Natural killer cell (primary cell): ENCODE results near the gene SERGEF. TPM values are rescaled to one million over a fixed set of nuclear protein-coding genes. Genes with fewer than 3 reads are reported as not detected.

Experiments
- ATAC-seq, 3 donors: fragments of 150-1000 bp in 2 of 3; fragments of 200-7000 bp in 1 of 3; cut with Tn5 transposase; 1 replicate in 1 of 3; 2 replicates in 2 of 3; pipeline ENCODE4 v1.10.0; 2021; ENCODE audit warnings: mild to moderate bottlenecking in 2 of 3, moderate library complexity in 2 of 3
- DNase-seq, 2 donors: peaks; one replicate each; pipeline versions ENCODE4 v3.0.0 to v3.0.0-alpha.2; 2013 to 2021; ENCODE audit warnings: mixed read lengths in 1 of 2
- H3K27ac ChIP-seq: one replicate; pipeline ENCODE4 v1.5.1; 2013; ENCODE audit warnings: mild to moderate bottlenecking, low read length
- H3K27me3 ChIP-seq: one replicate; pipeline ENCODE4 v1.6.1; 2013; ENCODE audit warnings: low read length; ENCODE audit not compliant: control insufficient read depth, insufficient read depth
- H3K36me3 ChIP-seq: one replicate; pipeline ENCODE4 v1.6.1; 2013; ENCODE audit warnings: low read length; ENCODE audit not compliant: control insufficient read depth, insufficient read depth
- H3K4me1 ChIP-seq: one replicate; pipeline ENCODE4 v1.6.1; 2013; ENCODE audit warnings: low read length; ENCODE audit not compliant: control insufficient read depth, insufficient read depth
- H3K4me3 ChIP-seq: one replicate; pipeline ENCODE4 v1.5.1; 2013; ENCODE audit warnings: low read length
- H3K9me3 ChIP-seq: one replicate; pipeline ENCODE4 v1.6.1; 2013; ENCODE audit warnings: low read length; ENCODE audit not compliant: control insufficient read depth, insufficient read depth
- H3K27ac Mint-ChIP-seq, 2 donors: one replicate each; pipeline ENCODE4 v1.8.0; 2022; ENCODE audit warnings: mild to moderate bottlenecking in 2 of 2, mixed read lengths in 2 of 2, moderate library complexity in 1 of 2
- H3K27me3 Mint-ChIP-seq, 2 donors: one replicate each; pipeline ENCODE4 v1.8.0; 2022; ENCODE audit warnings: low read depth in 2 of 2, mixed read lengths in 2 of 2
- H3K36me3 Mint-ChIP-seq: one replicate; pipeline ENCODE4 v1.8.0; 2022; ENCODE audit warnings: mixed read lengths
- H3K4me1 Mint-ChIP-seq, 2 donors: one replicate each; pipeline ENCODE4 v1.8.0; 2022; ENCODE audit warnings: mixed read lengths in 2 of 2
- H3K4me3 Mint-ChIP-seq: one replicate; pipeline ENCODE4 v1.8.0; 2022; ENCODE audit warnings: mild to moderate bottlenecking, moderate library complexity, mixed read lengths
- H3K9me3 Mint-ChIP-seq, 2 donors: one replicate each; pipeline ENCODE4 v1.8.0; 2022; ENCODE audit warnings: mixed read lengths in 2 of 2
- WGBS: methylation state at CpG from one replicate; pipeline ENCODE4 v1.1.7; 2013; ENCODE audit warnings: missing lambda C conversion rate; ENCODE audit not compliant: insufficient coverage; 5-methylcytosine and 5-hydroxymethylcytosine counted together
- intact Hi-C: fragments of 100-400 bp; cut with micrococcal nuclease; formaldehyde crosslinking; loops from one replicate; pipeline ENCODE4 v1.14.2; 2022
- total RNA-seq, 4 donors: library from RNA; stranded (reverse); fragments of 120-200 nt in 1 of 4; gene quantifications; one replicate each; pipeline versions ENCODE4 v1.2.3 to v1.2.4, GENCODE V29; 2013 to 2022
- TF ChIP-seq, protein P1 (sequence below): fragments of 200-600 bp; IDR thresholded peaks from one replicate; pipeline ENCODE4 v1.8.0; 2022; ENCODE audit warnings: antibody characterized with exemption

SERGEF gene
- total RNA-seq, 3 donors from 2014 or later (not counting 1 experiment from before 2014, with no cell fraction given), result 67.5 to 78.6 (median 69.4) TPM

DNA sequence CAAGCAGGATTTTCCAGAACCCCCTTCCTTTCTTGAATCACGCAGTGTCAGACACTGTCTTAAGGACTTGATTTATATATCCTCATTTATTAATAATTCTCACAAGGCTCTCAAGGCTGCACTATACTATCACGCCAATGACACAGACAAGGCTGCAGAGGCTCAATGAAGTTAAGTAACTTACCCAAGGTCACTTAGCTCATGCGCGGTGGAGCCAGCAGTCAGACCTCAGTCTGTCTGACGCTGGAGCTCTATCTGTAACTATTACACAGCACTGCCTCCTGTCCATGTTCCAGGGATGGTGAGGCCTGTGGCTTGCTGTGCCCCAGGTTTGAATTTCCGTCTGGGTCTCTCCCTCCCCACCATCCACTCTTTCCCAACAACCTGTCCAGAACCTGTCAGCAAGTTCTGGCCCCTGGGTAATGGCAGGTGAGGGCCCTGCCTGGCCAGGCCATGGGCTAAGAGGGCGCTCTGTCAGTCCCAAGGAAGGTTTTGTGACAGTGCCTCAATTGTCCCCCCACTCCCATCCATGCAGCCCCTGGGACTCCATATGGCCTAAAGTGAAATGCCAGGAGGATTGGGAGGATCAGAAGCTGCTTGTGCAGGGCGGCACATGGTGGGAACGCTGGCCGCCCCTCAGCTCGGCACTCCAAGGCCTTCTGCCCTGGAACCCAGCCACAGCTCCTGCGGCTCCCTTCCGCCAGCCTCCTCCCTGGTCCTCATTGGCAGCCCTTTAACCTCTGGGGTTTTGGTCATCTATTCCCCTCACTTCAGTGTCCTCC lies 269.6 kb downstream of the SERGEF start:
- WGBS, result 90% methylated on average over 13 of the region's 13 CpGs
- Mint-ChIP-seq H3K9me3 (no peaks in the 10 kb centered on the region), H3K4me3 (no peak overlapping the region), H3K4me1 (no peaks in the 10 kb centered on the region), H3K36me3 (no peaks in the 10 kb centered on the region), H3K27ac (no peak overlapping the region), H3K27me3 (peaks cover 0 to 20% of the 10 kb centered on the region in 2 donors)
- H3K9me3 ChIP-seq, result no peaks in the 10 kb centered on the region
- no peaks in the 10 kb centered on the region for H3K27me3 ChIP-seq
- no peak for ATAC-seq
- no peak overlapping the region for H3K4me3 ChIP-seq
- TF ChIP-seq, protein P1, sequence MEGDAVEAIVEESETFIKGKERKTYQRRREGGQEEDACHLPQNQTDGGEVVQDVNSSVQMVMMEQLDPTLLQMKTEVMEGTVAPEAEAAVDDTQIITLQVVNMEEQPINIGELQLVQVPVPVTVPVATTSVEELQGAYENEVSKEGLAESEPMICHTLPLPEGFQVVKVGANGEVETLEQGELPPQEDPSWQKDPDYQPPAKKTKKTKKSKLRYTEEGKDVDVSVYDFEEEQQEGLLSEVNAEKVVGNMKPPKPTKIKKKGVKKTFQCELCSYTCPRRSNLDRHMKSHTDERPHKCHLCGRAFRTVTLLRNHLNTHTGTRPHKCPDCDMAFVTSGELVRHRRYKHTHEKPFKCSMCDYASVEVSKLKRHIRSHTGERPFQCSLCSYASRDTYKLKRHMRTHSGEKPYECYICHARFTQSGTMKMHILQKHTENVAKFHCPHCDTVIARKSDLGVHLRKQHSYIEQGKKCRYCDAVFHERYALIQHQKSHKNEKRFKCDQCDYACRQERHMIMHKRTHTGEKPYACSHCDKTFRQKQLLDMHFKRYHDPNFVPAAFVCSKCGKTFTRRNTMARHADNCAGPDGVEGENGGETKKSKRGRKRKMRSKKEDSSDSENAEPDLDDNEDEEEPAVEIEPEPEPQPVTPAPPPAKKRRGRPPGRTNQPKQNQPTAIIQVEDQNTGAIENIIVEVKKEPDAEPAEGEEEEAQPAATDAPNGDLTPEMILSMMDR, result no peak
- H3K27ac ChIP-seq, result no peak overlapping the region
- DNase-seq, result no peak
- no peaks in the 10 kb centered on the region for H3K36me3 ChIP-seq
- no peaks in the 10 kb centered on the region for H3K4me1 ChIP-seq
- intact Hi-C loops, result no loop called here

DNA sequence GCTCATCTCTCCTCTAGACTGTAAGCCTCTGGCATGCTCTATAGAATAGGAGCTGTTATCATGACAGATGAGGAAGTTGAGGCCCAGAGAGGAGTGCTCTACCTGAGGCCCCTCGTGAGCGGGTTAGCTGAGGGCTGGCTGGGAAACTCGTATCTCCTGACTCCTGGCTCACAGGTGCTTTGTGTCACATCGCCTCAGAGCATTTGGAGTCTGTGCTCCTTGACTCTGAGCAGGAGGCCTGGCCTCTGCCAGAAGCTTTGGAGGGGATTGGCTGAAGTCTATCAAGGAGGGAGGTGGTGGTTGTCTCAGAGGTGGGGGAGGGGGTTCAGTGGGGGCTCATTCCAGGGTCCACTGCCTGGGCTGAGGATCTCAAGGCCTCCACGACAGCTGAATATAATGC lies 270.8 kb downstream of the SERGEF start:
- TF ChIP-seq, protein P1, result no peak
- Histone ChIP-seq H3K27me3 (peaks cover 3% of the 10 kb centered on the region), H3K4me1 (no peaks in the 10 kb centered on the region), H3K9me3 (no peaks in the 10 kb centered on the region), H3K4me3 (no peak overlapping the region), H3K27ac (no peak overlapping the region), H3K36me3 (no peaks in the 10 kb centered on the region)
- ATAC-seq (no peak), DNase-seq (no peak)
- 84% methylated on average over 5 of the region's 5 CpGs for WGBS
- H3K36me3 Mint-ChIP-seq, result no peaks in the 10 kb centered on the region
- H3K27me3 Mint-ChIP-seq, result peaks cover under 1 to 20% of the 10 kb centered on the region in 2 donors
- H3K4me1 Mint-ChIP-seq, result no peaks in the 10 kb centered on the region
- no peaks in the 10 kb centered on the region for H3K9me3 Mint-ChIP-seq
- H3K27ac Mint-ChIP-seq, result no peak overlapping the region
- intact Hi-C loops, result no loop called here
- no peak overlapping the region for H3K4me3 Mint-ChIP-seq

DNA sequence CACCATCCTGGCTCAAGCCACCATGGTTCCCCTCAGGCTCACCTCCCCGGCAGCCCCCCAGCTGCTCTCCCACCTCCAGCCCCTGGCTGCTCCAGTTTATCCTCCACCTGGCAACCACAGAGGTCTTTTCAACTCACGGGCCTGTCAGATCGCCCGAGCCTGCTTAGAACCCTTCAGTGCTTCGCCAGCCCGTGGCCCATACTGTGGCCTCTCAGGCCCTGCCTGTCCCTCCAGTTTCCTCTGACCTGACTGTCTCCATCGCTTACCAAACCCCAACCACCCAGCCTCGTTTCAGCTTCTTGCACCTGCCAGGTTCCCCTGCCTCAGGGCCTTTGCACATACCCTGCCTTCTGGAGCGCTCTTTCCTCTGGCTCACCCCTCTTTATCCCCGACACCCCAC lies 271.4 kb downstream of the SERGEF start:
- no peaks in the 10 kb centered on the region for H3K9me3 ChIP-seq
- Mint-ChIP-seq H3K9me3 (no peaks in the 10 kb centered on the region), H3K36me3 (no peaks in the 10 kb centered on the region), H3K27me3 (peaks cover 6 to 25% of the 10 kb centered on the region in 2 donors), H3K4me1 (no peaks in the 10 kb centered on the region), H3K27ac (no peak overlapping the region), H3K4me3 (no peak overlapping the region)
- ATAC-seq, result no peak
- intact Hi-C loops, result no loop called here
- H3K4me3 ChIP-seq, result no peak overlapping the region
- no peak for DNase-seq
- no peaks in the 10 kb centered on the region for H3K36me3 ChIP-seq
- H3K4me1 ChIP-seq, result no peaks in the 10 kb centered on the region
- WGBS, result 87% methylated on average over 10 of the region's 10 CpGs
- TF ChIP-seq, protein P1, result no peak
- no peak overlapping the region for H3K27ac ChIP-seq
- H3K27me3 ChIP-seq, result peaks cover 5% of the 10 kb centered on the region
